Endodermal cell (in vitro differentiated cells): ENCODE data around the gene CEP85. TPM values are rescaled to one million over a fixed set of nuclear protein-coding genes. Genes with fewer than 3 reads are reported as not detected.

Source experiments
- DNase-seq: peaks from one replicate; pipeline ENCODE4 v3.0.0-alpha.2; 2017
- H3K27ac ChIP-seq: 2 replicates; pipeline ENCODE4 v1.5.1; 2013; ENCODE audit warnings: mild to moderate bottlenecking, low read depth, low read length, moderate library complexity
- H3K27me3 ChIP-seq: 2 replicates; pipeline ENCODE4 v1.6.1; 2013; ENCODE audit warnings: mild to moderate bottlenecking, low read length, moderate library complexity; ENCODE audit not compliant: insufficient read depth, control insufficient read depth, poor library complexity, severe bottlenecking
- H3K36me3 ChIP-seq: 2 replicates; pipeline ENCODE4 v1.7.0; 2013; ENCODE audit warnings: mild to moderate bottlenecking, low read length, moderate library complexity; ENCODE audit not compliant: control insufficient read depth, insufficient read depth
- H3K4me1 ChIP-seq: one replicate; pipeline ENCODE4 v1.7.0; 2013; ENCODE audit warnings: low read length; ENCODE audit not compliant: control insufficient read depth, insufficient read depth
- H3K4me3 ChIP-seq: 2 replicates; pipeline ENCODE4 v1.5.1; 2013; ENCODE audit warnings: mild to moderate bottlenecking, low read length, moderate library complexity
- H3K9ac ChIP-seq: 2 replicates; pipeline ENCODE4 v1.6.1; 2013; ENCODE audit warnings: mild to moderate bottlenecking, low read length, moderate library complexity; ENCODE audit not compliant: poor library complexity, severe bottlenecking; ENCODE audit errors: extremely low read depth
- H3K9me3 ChIP-seq: 2 replicates; pipeline ENCODE4 v1.6.1; 2013; ENCODE audit warnings: mild to moderate bottlenecking, low read length, moderate library complexity; ENCODE audit not compliant: control insufficient read depth
- H3K27ac Mint-ChIP-seq: 2 replicates; pipeline ENCODE4 v1.8.0; 2020; ENCODE audit warnings: mixed read lengths
- H3K27me3 Mint-ChIP-seq: 2 replicates; pipeline ENCODE4 v1.8.0; 2021; ENCODE audit warnings: mild to moderate bottlenecking, mixed read lengths; ENCODE audit not compliant: insufficient read depth
- H3K36me3 Mint-ChIP-seq: 2 replicates; pipeline ENCODE4 v1.8.0; 2020; ENCODE audit warnings: low read depth, mixed read lengths
- H3K4me1 Mint-ChIP-seq: 2 replicates; pipeline ENCODE4 v1.8.0; 2020; ENCODE audit warnings: mixed read lengths
- H3K4me3 Mint-ChIP-seq: 2 replicates; pipeline ENCODE4 v1.8.0; 2020; ENCODE audit warnings: mild to moderate bottlenecking, moderate library complexity, mixed read lengths
- H3K9me3 Mint-ChIP-seq: 2 replicates; pipeline ENCODE4 v1.8.0; 2020; ENCODE audit warnings: mild to moderate bottlenecking, mixed read lengths
- CTCF ChIP-seq: fragments of 200-600 bp; sonication (generic); conservative IDR thresholded peaks from 2 replicates; pipeline ENCODE4 v1.5.0; 2021; ENCODE audit warnings: antibody characterized with exemption, mild to moderate bottlenecking
- WGBS, 2 experiments: methylation state at CpG; one replicate each; pipeline versions ENCODE4 v1.1.5 to v1.1.7; 2013; ENCODE audit warnings: missing lambda C conversion rate in 2 of 2, mixed read lengths in 1 of 2; ENCODE audit not compliant: insufficient coverage in 1 of 2, insufficient read length in 1 of 2; 5-methylcytosine and 5-hydroxymethylcytosine counted together
- total RNA-seq, 2 donors: library from RNA; stranded (reverse); fragmentation: NEBNext Ultra II Directional in 1 of 2; extraction: Animal tissue kit (Norgen Biotek cat#: 25700) in 1 of 2; gene quantifications; 2 replicates in 1 of 2; 3 replicates in 1 of 2; pipeline ENCODE4 v1.2.1, GENCODE V29; 2021

Gene CEP85
- total RNA-seq, 2 donors from 2014 or later: 25.6 to 43.6 TPM

DNA sequence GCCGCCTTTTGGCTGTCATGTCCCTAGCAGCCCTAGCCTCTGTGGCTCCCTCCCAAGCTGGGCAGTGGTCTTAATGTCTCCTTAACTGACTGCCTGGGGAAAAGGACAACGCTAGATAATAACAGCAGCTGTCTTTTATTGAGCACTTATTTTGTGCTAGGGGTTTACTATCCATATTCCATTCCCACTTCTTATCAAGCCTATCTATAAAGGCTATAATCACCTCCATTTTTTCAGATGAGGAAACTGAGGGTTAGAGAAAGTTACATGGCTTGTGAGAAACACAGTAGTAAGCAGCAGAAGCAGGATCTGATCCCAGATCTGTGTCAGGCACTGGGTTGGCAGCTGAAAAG, 52.0 kb downstream of the CEP85 start:
- no peaks in the 10 kb centered on the region for H3K9me3 Mint-ChIP-seq
- no peak overlapping the region for H3K4me3 ChIP-seq
- H3K27me3 Mint-ChIP-seq: no peaks in the 10 kb centered on the region
- peaks cover 6% of the 10 kb centered on the region for H3K36me3 Mint-ChIP-seq
- no peak for DNase-seq
- H3K27ac ChIP-seq: no peak overlapping the region
- H3K36me3 ChIP-seq: peaks cover 11% of the 10 kb centered on the region
- peaks cover 28% of the 10 kb centered on the region for H3K4me1 Mint-ChIP-seq
- no peak overlapping the region for H3K27ac Mint-ChIP-seq
- TF ChIP-seq CTCF: no peak
- H3K4me3 Mint-ChIP-seq: no peak overlapping the region
- H3K4me1 ChIP-seq: peaks cover 11% of the 10 kb centered on the region
- H3K27me3 ChIP-seq: no peaks in the 10 kb centered on the region
- WGBS, 2 experiments: 62% methylated on average over 2 of the region's 2 CpGs; no CpG with 5 or more reads in 1 of the 2 experiments
- no peaks in the 10 kb centered on the region for H3K9me3 ChIP-seq
- no peak overlapping the region for H3K9ac ChIP-seq

- H3K36me3 ChIP-seq: peaks cover 5% of the 10 kb centered on the region
- no peaks in the 10 kb centered on the region for H3K9me3 ChIP-seq
- H3K27me3 ChIP-seq: no peaks in the 10 kb centered on the region
- no peak for TF ChIP-seq CTCF
- H3K4me3 ChIP-seq: no peak overlapping the region
- peaks cover 3% of the 10 kb centered on the region for H3K4me1 ChIP-seq
- peak overlapping the region; percentile 44 for H3K27ac ChIP-seq
- Mint-ChIP-seq H3K36me3 (peaks cover 6% of the 10 kb centered on the region), H3K9me3 (no peaks in the 10 kb centered on the region), H3K27ac (no peak overlapping the region), H3K27me3 (no peaks in the 10 kb centered on the region), H3K4me1 (peaks cover 22% of the 10 kb centered on the region), H3K4me3 (no peak overlapping the region)
- H3K9ac ChIP-seq: no peak overlapping the region
- 88 to 89% methylated on average over 6 to 8 of the region's 8 CpGs for WGBS, 2 experiments
- no peak for DNase-seq
Measured at GRCh38 chr1:26287033-26287711, 53.2 kb downstream of the CEP85 start.

DNA sequence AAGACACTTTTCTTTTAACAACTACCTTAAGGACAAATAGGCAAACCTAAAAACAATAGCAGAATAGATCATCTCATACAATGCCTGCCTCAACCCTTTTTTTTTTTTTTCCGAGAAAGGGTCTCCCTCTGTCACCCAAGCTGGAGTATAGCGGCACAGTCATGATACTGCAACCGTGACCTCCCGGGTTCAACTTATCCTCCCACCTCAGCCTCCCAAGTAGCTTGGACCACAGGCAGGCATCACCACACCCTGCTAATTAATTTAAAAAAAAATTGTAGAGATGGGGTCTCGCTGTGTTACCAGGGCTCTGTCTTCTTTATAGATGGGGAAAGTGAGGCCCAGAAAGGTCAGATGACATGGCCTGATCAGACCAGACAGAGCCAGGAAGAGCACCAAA, 53.8 kb downstream of the CEP85 start:
- peaks cover 22% of the 10 kb centered on the region for H3K4me1 Mint-ChIP-seq
- no peak overlapping the region for H3K9ac ChIP-seq
- no peaks in the 10 kb centered on the region for H3K9me3 ChIP-seq
- H3K9me3 Mint-ChIP-seq: no peaks in the 10 kb centered on the region
- peaks cover 2% of the 10 kb centered on the region for H3K36me3 Mint-ChIP-seq
- 96% methylated on average over 5 of the region's 5 CpGs; no CpG with 5 or more reads in 1 of the 2 experiments for WGBS, 2 experiments
- no peak for DNase-seq
- H3K27me3 Mint-ChIP-seq: no peaks in the 10 kb centered on the region
- H3K36me3 ChIP-seq: peaks cover 5% of the 10 kb centered on the region
- no peak for TF ChIP-seq CTCF
- H3K27ac Mint-ChIP-seq: no peak overlapping the region
- H3K4me1 ChIP-seq: no peaks in the 10 kb centered on the region
- no peaks in the 10 kb centered on the region for H3K27me3 ChIP-seq
- no peak overlapping the region for H3K27ac ChIP-seq
- no peak overlapping the region for H3K4me3 ChIP-seq
- H3K4me3 Mint-ChIP-seq: no peak overlapping the region
